Neural progenitor cell (in vitro differentiated cells): ENCODE results near the gene HIBADH.

ENCODE experiments used
- EZH2 ChIP-seq: fragments of 200-600 bp; sonication (generic); IDR thresholded peaks from 2 replicates; pipeline ENCODE4 v1.6.1; 2017; ENCODE audit warnings: antibody characterized with exemption, mild to moderate bottlenecking, moderate library complexity
- EZH2phosphoT487 ChIP-seq: fragments of 200-600 bp; sonication (generic); IDR thresholded peaks from 2 replicates; pipeline ENCODE4 v1.6.1; 2017; ENCODE audit warnings: antibody characterized with exemption
- TF ChIP-seq, protein P1 (sequence below): fragments of 200-600 bp; sonication (generic); IDR thresholded peaks from 2 replicates; pipeline ENCODE4 v1.5.1; 2017; ENCODE audit warnings: antibody characterized with exemption, mild to moderate bottlenecking

DNA sequence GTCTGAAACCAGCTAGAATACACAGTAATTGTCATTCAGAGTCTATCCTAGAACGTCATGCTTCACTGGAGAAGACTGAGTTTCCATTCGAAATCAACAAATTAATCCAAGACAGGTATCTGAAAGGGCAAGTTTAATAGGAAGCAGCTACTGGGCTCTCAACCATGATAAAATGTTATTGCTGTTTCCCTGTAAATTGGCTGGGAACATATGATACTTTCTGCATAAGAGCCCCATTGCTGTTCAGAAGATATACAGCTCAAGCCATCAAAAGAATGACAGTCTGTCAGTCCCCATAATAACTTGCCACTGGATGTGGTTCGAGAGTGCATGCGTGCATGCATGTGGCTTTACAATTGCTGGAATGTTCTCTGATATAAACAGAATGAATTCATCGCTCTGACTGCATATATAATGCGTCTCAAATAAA is 129.0 kb downstream of the HIBADH start:
- TF ChIP-seq, protein P1, sequence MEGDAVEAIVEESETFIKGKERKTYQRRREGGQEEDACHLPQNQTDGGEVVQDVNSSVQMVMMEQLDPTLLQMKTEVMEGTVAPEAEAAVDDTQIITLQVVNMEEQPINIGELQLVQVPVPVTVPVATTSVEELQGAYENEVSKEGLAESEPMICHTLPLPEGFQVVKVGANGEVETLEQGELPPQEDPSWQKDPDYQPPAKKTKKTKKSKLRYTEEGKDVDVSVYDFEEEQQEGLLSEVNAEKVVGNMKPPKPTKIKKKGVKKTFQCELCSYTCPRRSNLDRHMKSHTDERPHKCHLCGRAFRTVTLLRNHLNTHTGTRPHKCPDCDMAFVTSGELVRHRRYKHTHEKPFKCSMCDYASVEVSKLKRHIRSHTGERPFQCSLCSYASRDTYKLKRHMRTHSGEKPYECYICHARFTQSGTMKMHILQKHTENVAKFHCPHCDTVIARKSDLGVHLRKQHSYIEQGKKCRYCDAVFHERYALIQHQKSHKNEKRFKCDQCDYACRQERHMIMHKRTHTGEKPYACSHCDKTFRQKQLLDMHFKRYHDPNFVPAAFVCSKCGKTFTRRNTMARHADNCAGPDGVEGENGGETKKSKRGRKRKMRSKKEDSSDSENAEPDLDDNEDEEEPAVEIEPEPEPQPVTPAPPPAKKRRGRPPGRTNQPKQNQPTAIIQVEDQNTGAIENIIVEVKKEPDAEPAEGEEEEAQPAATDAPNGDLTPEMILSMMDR: no peak
- TF ChIP-seq EZH2phosphoT487: no peak
- no peak for TF ChIP-seq EZH2
